DMS79 treated with DMSO at 0.1 percent for 48 hours (cell line): ENCODE results near the gene LETM1.

Experiments used
- DNase-seq: peaks from one replicate; lab custom pipeline; 2025; lab: John Stamatoyannopoulos, UW

The LETM1 gene

GRCh38 chr4:1806596-1807331 is 49.2 kb downstream of the LETM1 start:
- no peak for DNase-seq

- DNase-seq = no peak
Observed at GRCh38 chr4:1806223-1806564, 49.8 kb downstream of the LETM1 start.

GRCh38 chr4:1805493-1806222 is 50.3 kb downstream of the LETM1 start:
- DNase-seq = no peak

GRCh38 chr4:1804638-1805492 is 51.1 kb downstream of the LETM1 start:
- no peak for DNase-seq

- DNase-seq = no peak
Observed at GRCh38 chr4:1803523-1804423, 52.2 kb downstream of the LETM1 start.

GRCh38 chr4:1802720-1803522 is 53.0 kb downstream of the LETM1 start:
- DNase-seq = no peak

- no peak for DNase-seq
Observed at GRCh38 chr4:1802151-1802715, 53.7 kb downstream of the LETM1 start.

- no peak for DNase-seq
Observed at GRCh38 chr4:1801286-1801958, 54.5 kb downstream of the LETM1 start.

GRCh38 chr4:1800805-1801204 is 55.2 kb downstream of the LETM1 start:
- DNase-seq = no peak

- no peak for DNase-seq
Observed at GRCh38 chr4:1799387-1800375, 56.3 kb downstream of the LETM1 start.

- DNase-seq = no peak
Observed at GRCh38 chr4:1798580-1799386, 57.2 kb downstream of the LETM1 start.

GRCh38 chr4:1797861-1798579 is 57.9 kb downstream of the LETM1 start:
- DNase-seq = no peak

GRCh38 chr4:1797298-1797860 is 58.6 kb downstream of the LETM1 start:
- no peak for DNase-seq

- no peak for DNase-seq
Observed at GRCh38 chr4:1796486-1797204, 59.3 kb downstream of the LETM1 start.

GRCh38 chr4:1795299-1796195 is 60.4 kb downstream of the LETM1 start:
- no peak for DNase-seq
